NT2/D1 (cell line): Measurements from ENCODE around the gene BNC2.

Experiments used
- YY1 ChIP-seq: IDR thresholded peaks from 2 replicates; pipeline ENCODE4 v1.6.1; 2011; ENCODE audit not compliant: insufficient read length, insufficient read depth
- ZNF274 ChIP-seq: IDR thresholded peaks from 2 replicates; pipeline ENCODE4 v1.6.1; 2011; ENCODE audit warnings: mild to moderate bottlenecking, low read depth, low read length

- TF ChIP-seq YY1: no peak
- no peak for TF ChIP-seq ZNF274
Observed at GRCh38 chr9:16796304-16796825, 74.1 kb downstream of the BNC2 start.
